A549 (cell line): ENCODE measurements around the gene LCMT2.

ENCODE experiments used
- BHLHE40 ChIP-seq: IDR thresholded peaks from 2 replicates; pipeline ENCODE4 v1.6.1; 2012; ENCODE audit warnings: low read depth, low read length, inconsistent platforms
- JUN ChIP-seq, 2 experiments: fragments of >200 bp; sonication (Bioruptor Twin); formaldehyde crosslinking; IDR thresholded peaks; 2 replicates in 1 of 2; 3 replicates in 1 of 2; pipeline ENCODE4 v1.6.1; 2016 to 2017
- RAD21 ChIP-seq, 2 experiments: fragments of >200 bp in 1 of 2; sonication (Bioruptor Twin) in 1 of 2; formaldehyde crosslinking in 1 of 2; IDR thresholded peaks in 1 of 2; conservative IDR thresholded peaks in 1 of 2; 2 replicates in 1 of 2; 3 replicates in 1 of 2; pipeline ENCODE4 v1.6.1; 2012 to 2018; ENCODE audit warnings: inconsistent platforms in 1 of 2

DNA sequence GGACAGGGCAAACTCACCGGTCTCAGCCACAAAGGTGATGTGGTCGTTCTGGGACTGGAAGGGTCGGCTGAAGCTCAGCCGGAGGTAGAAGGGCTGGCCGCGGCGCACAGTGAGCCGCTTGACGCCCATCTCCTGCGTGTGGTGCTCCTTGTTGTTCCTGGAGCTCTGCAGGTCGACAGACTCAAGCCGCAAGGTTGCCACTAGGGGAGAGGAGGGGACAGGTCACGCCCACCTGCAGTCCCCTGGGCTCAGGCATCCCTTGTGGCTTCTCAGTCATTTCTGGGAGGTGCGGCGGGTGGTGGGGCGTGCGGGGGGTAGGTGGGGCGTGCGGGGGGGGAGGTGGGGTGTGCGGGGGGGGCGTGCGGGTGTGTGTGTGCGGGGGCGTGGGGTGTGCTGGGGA, 36.9 kb downstream of the LCMT2 start:
- TF ChIP-seq JUN (IDR thresholded peaks at IDR 0.05) (no peak), BHLHE40 (no peak), RAD21 (conservative IDR thresholded peaks at IDR 0.05 in 1 of 2, IDR thresholded peaks at IDR 0.05 in 1 of 2) (no peak)
